Neural cell (in vitro differentiated cells): ENCODE data around the gene XAGE5. TPM values are rescaled to one million over a fixed set of nuclear protein-coding genes. Genes with fewer than 3 reads are reported as not detected.
"Not testable (repeated sequence)": the region's sequence is repeated elsewhere in the genome, so short reads cannot be mapped to it uniquely, and the experiment has no call there.

Source experiments
- H2AFZ ChIP-seq: fragments of 200-600, 300-800 bp; sonication (generic), shearing (Covaris generic); 2 replicates; pipeline ENCODE4 v1.6.0; 2014; ENCODE audit warnings: low read depth, mild to moderate bottlenecking, antibody characterized with exemption, low read length, moderate library complexity
- H3F3A ChIP-seq: fragments of 200-600 bp; shearing (Covaris generic); 2 replicates; pipeline ENCODE4 v1.6.1; 2016; ENCODE audit warnings: mild to moderate bottlenecking, moderate library complexity, mixed read lengths, antibody characterized with exemption, low read length; ENCODE audit not compliant: insufficient read depth, poor library complexity, severe bottlenecking
- H3K27ac ChIP-seq: fragments of 200-600, 300-800 bp; sonication (generic), shearing (Covaris generic); 2 replicates; pipeline ENCODE4 v1.5.1; 2014; ENCODE audit warnings: mild to moderate bottlenecking, low read length, moderate library complexity
- H3K27me3 ChIP-seq: fragments of 300-800, 200-600 bp; sonication (generic), shearing (Covaris generic); 2 replicates; pipeline ENCODE4 v1.6.0; 2014; ENCODE audit warnings: mild to moderate bottlenecking, low read depth, low read length, moderate library complexity; ENCODE audit not compliant: insufficient read depth
- H3K36me3 ChIP-seq: fragments of 300-800, 200-600 bp; sonication (generic), shearing (Covaris generic); 2 replicates; pipeline ENCODE4 v1.5.1; 2014; ENCODE audit warnings: mild to moderate bottlenecking, antibody characterized with exemption, low read length, moderate library complexity; ENCODE audit not compliant: insufficient read depth
- H3K4me2 ChIP-seq: fragments of 300-800, 200-600 bp; sonication (generic), shearing (Covaris generic); 2 replicates; pipeline ENCODE4 v1.6.0; 2014; ENCODE audit warnings: mild to moderate bottlenecking, low read length
- H3K4me3 ChIP-seq: fragments of 300-800, 200-600 bp; sonication (generic), shearing (Covaris generic); 2 replicates; pipeline ENCODE4 v1.5.1; 2014; ENCODE audit warnings: mild to moderate bottlenecking, low read length, moderate library complexity
- H3K79me2 ChIP-seq: fragments of 200-600 bp; shearing (Covaris generic); replicated peaks from 2 replicates; pipeline ENCODE4 v1.6.0; 2014; ENCODE audit warnings: mild to moderate bottlenecking, low read length, moderate library complexity; ENCODE audit not compliant: insufficient read depth
- H3K9ac ChIP-seq: fragments of 300-800, 200-600 bp; sonication (generic), shearing (Covaris generic); 2 replicates; pipeline ENCODE4 v1.6.1; 2016; ENCODE audit warnings: mild to moderate bottlenecking, low read length, mixed read lengths
- H3K9me2 ChIP-seq: fragments of 200-600 bp; shearing (Covaris generic); 2 replicates; pipeline ENCODE4 v1.6.1; 2016; ENCODE audit warnings: mild to moderate bottlenecking, low read length, mixed read lengths; ENCODE audit not compliant: insufficient read depth
- H3K9me3 ChIP-seq: fragments of 200-600, 300-800 bp; sonication (generic), shearing (Covaris generic); 2 replicates; pipeline ENCODE4 v1.6.1; 2016; ENCODE audit warnings: mild to moderate bottlenecking, mixed run types, low read length, moderate library complexity, mixed read lengths
- H4K20me1 ChIP-seq: fragments of 200-600 bp; shearing (Covaris generic); 2 replicates; pipeline ENCODE4 v1.6.1; 2016; ENCODE audit warnings: mild to moderate bottlenecking, mixed run types; ENCODE audit not compliant: insufficient read depth
- EZH2 ChIP-seq: fragments of 200-600, 300-800 bp; shearing (Covaris generic), sonication (generic); IDR thresholded peaks from 2 replicates; pipeline ENCODE4 v1.6.1; 2014; ENCODE audit warnings: antibody characterized with exemption, low read length, borderline replicate concordance, mild to moderate bottlenecking; ENCODE audit not compliant: insufficient read depth, poor library complexity, severe bottlenecking
- MXI1 ChIP-seq: fragments of 450-650 bp; conservative IDR thresholded peaks from 2 replicates; pipeline ENCODE4 v1.6.1; 2014; ENCODE audit warnings: antibody characterized with exemption, mild to moderate bottlenecking; ENCODE audit not compliant: poor library complexity, severe bottlenecking
- RAD21 ChIP-seq: fragments of 450-650 bp; conservative IDR thresholded peaks from 2 replicates; pipeline ENCODE4 v1.6.1; 2014; ENCODE audit warnings: antibody characterized with exemption, mild to moderate bottlenecking, moderate library complexity
- SMC3 ChIP-seq: fragments of 450-650 bp; conservative IDR thresholded peaks from 2 replicates; pipeline ENCODE4 v1.6.1; 2014; ENCODE audit warnings: antibody characterized with exemption, mild to moderate bottlenecking, moderate library complexity; ENCODE audit not compliant: poor library complexity
- TAF1 ChIP-seq: IDR thresholded peaks from 2 replicates; pipeline ENCODE4 v1.6.1; 2012; ENCODE audit warnings: low read depth
- polyA plus RNA-seq: library from polyadenylated mRNA; depleted of rRNA; stranded (reverse); fragments of >200 nt; gene quantifications from 2 replicates; pipeline ENCODE4 v1.2.3, GENCODE V29; 2014
- small RNA-seq, 3 experiments: library from RNA; depleted of rRNA; stranded (forward); fragments of <200 nt; gene quantifications; one replicate each; pipeline ENCODE3, GENCODE V24; 2012
- TF ChIP-seq, protein P1 (sequence below): IDR thresholded peaks from 2 replicates; pipeline ENCODE4 v1.6.1; 2012; ENCODE audit warnings: borderline replicate concordance

XAGE5 gene
- polyA plus RNA-seq, 1 donor from 2014 or later, result not detected

DNA sequence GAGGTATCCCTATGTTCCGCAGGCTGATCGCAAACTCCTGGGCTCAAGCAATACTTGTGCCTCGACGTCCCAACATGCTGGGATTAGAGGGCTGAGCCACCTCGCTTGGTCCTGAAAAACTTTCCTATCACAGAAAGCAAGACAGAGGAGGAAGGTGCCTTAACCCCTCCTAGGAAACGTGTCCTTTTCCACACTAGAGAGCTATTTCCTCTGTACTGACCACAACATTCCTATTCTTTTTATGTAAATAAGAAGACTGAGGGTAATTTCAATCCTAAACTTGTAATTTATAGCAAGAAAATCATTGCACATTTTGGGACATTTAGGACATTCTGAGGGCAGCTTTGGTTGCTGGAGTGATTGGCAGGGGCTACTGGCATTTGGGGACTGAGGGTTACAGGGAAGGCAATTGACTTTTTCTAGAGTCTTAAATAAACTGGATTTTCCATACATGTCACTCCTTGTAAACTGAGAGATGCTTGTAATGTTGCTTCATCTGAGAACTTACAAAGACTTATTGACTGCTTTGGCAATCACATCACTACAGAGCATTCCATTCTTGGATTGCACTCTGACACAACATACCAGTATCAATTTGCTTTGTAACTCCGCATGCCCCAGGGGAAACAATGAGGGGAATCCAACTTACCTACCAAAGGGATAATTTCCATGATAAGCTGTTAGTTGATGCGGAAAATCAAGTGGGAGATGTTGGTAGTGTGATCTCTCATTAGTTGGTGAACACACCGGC, 41.2 kb downstream of the XAGE5 start:
- Histone ChIP-seq H2AFZ (no peak overlapping the region), H3K9ac (no peak overlapping the region), H3K9me3 (no peaks in the 10 kb centered on the region), H3K9me2 (no peaks in the 10 kb centered on the region), H3K27me3 (no peaks in the 10 kb centered on the region), H3K36me3 (no peaks in the 10 kb centered on the region), H3K4me2 (no peak overlapping the region), H3K27ac (no peak overlapping the region), H3K79me2 (no peaks in the 10 kb centered on the region), H4K20me1 (no peaks in the 10 kb centered on the region), H3F3A (no peaks in the 10 kb centered on the region), H3K4me3 (no peak overlapping the region)
- TF ChIP-seq SMC3 (no peak), TAF1 (no peak)

- not testable (repeated sequence) for H4K20me1 ChIP-seq, H3K9me2 ChIP-seq, H3K9ac ChIP-seq, H3K9me3 ChIP-seq, H3K4me3 ChIP-seq, H3K27ac ChIP-seq, H3K79me2 ChIP-seq, H2AFZ ChIP-seq, H3F3A ChIP-seq, H3K27me3 ChIP-seq, H3K4me2 ChIP-seq, H3K36me3 ChIP-seq
Observed at GRCh38 chrX:52856991-52857525, 46.0 kb downstream of the XAGE5 start.

DNA sequence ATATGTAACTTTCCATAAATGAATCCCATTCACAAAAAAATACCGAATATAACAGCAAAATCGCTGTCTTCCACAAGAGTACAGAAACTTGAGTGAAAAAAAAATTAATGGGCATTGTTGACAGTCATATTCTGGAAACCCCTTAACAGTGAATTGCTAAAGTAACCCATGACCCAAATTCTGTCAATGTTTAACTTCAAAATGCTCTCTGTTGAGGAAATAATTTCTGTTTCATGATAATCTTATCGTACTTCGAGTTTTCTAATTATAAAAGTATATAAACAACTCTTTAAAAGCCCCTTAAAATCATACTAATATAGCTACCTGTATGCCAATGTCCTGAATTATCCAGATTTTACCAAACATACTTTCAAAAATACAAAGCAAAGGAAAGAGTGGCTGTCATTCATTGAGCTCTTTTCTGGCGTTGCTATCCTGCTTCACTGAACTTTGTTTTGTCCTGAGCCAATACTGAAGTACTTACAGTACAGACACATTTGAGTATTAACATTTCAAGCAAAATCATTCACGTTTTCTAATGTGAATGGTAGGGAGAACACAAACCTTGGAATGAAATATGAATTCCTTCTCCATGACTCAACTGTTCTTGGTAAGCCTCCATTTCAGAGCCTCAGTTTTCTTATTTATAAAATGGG, 54.4 kb downstream of the XAGE5 start:
- H3F3A ChIP-seq, result no peaks in the 10 kb centered on the region
- no peak overlapping the region for H3K4me3 ChIP-seq
- no peak overlapping the region for H3K9ac ChIP-seq
- H3K36me3 ChIP-seq, result no peaks in the 10 kb centered on the region
- H3K9me3 ChIP-seq, result no peaks in the 10 kb centered on the region
- no peaks in the 10 kb centered on the region for H3K27me3 ChIP-seq
- H2AFZ ChIP-seq, result no peak overlapping the region
- no peak overlapping the region for H3K4me2 ChIP-seq
- H3K9me2 ChIP-seq, result no peaks in the 10 kb centered on the region
- TF ChIP-seq EZH2 (no peak), RAD21 (no peak), SMC3 (no peak), MXI1 (no peak)
- TF ChIP-seq, protein P1, sequence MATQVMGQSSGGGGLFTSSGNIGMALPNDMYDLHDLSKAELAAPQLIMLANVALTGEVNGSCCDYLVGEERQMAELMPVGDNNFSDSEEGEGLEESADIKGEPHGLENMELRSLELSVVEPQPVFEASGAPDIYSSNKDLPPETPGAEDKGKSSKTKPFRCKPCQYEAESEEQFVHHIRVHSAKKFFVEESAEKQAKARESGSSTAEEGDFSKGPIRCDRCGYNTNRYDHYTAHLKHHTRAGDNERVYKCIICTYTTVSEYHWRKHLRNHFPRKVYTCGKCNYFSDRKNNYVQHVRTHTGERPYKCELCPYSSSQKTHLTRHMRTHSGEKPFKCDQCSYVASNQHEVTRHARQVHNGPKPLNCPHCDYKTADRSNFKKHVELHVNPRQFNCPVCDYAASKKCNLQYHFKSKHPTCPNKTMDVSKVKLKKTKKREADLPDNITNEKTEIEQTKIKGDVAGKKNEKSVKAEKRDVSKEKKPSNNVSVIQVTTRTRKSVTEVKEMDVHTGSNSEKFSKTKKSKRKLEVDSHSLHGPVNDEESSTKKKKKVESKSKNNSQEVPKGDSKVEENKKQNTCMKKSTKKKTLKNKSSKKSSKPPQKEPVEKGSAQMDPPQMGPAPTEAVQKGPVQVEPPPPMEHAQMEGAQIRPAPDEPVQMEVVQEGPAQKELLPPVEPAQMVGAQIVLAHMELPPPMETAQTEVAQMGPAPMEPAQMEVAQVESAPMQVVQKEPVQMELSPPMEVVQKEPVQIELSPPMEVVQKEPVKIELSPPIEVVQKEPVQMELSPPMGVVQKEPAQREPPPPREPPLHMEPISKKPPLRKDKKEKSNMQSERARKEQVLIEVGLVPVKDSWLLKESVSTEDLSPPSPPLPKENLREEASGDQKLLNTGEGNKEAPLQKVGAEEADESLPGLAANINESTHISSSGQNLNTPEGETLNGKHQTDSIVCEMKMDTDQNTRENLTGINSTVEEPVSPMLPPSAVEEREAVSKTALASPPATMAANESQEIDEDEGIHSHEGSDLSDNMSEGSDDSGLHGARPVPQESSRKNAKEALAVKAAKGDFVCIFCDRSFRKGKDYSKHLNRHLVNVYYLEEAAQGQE, result no peak
- H3K27ac ChIP-seq, result no peak overlapping the region
- H3K79me2 ChIP-seq, result no peaks in the 10 kb centered on the region
- no peaks in the 10 kb centered on the region for H4K20me1 ChIP-seq

Small RNAs within 50 kb of the gene (small RNA-seq; reads per million reads assigned to genes)
- gene AC244505.6 (0 reads per million in 3 experiments), gene AC244505.7 (0 reads per million in 3 experiments)

Other genes starting within 250 kb of the XAGE5 start
- gene SSX7, start 156.4 kb upstream of the XAGE5 start, polyA plus RNA-seq, result not detected in 2 replicates
- gene SSX2, start 104.1 kb upstream of the XAGE5 start, polyA plus RNA-seq, result not detected in 2 replicates
- not detected in 2 replicates for gene SSX2B, start 60.0 kb upstream of the XAGE5 start, polyA plus RNA-seq
- gene SPANXN5, start 13.9 kb upstream of the XAGE5 start, polyA plus RNA-seq, result not detected in 2 replicates
- gene XAGE3, start 56.8 kb downstream of the XAGE5 start, polyA plus RNA-seq, result not detected in 2 replicates
- gene FAM156B, start 86.0 kb downstream of the XAGE5 start, polyA plus RNA-seq, result 57.9 and 111 TPM in 2 replicates
- 66.4 and 66.6 TPM in 2 replicates for gene FAM156A, start 147.2 kb downstream of the XAGE5 start, polyA plus RNA-seq
- gene GPR173, start 237.5 kb downstream of the XAGE5 start, polyA plus RNA-seq, result 26.9 and 30.8 TPM in 2 replicates